Erythroblast (primary cell): ENCODE data around the gene PARD3.
A peak's percentile ranks its signal among the peaks of the same experiment; 100 is the strongest.

ENCODE experiments used
- DNase-seq, 2 experiments: peaks; one replicate each; lab custom pipeline; 2025; lab: John Stamatoyannopoulos, UW
- GATA1 ChIP-seq: IDR thresholded peaks from 2 replicates; pipeline ENCODE4 v1.6.1; 2011; ENCODE audit warnings: low read depth, mild to moderate bottlenecking, control low read depth, low read length, moderate library complexity
- POLR2A ChIP-seq: IDR thresholded peaks from 2 replicates; pipeline ENCODE4 v1.6.1; 2011; ENCODE audit warnings: mild to moderate bottlenecking, low read length

The PARD3 gene

DNA sequence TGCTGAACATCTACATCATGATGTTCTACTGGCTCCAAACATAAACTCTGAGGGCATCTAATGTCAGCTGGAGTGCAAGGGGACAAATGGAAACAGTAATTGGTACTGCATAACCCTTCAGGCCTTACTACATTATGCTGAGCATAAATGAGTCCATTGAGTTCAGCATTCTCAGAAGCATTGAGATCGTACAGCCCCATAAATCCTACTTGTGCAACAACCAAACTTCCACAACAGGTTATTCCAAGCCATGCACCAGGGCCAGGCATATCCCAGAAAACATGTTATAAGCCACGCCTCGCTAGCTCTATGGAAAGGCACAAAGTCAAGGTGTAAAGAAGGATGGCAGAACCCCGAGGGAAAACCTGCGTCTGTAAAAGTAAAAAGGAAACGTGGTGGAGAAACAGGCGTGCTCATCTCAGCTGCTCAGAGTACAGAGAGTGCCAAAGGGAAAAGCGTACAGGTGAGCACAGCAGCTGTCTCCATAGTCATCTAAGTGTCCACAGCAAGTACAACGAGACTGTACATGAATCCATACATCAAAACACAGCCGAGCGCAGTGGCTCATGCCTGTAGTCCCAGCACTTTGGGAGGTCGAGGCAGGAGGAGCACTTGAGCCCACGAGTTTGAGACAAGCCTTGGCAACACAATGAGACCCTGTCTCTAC is 124.6 kb downstream of the PARD3 start:
- TF ChIP-seq POLR2A (no peak), GATA1 (no peak)
- no peak for DNase-seq

DNA sequence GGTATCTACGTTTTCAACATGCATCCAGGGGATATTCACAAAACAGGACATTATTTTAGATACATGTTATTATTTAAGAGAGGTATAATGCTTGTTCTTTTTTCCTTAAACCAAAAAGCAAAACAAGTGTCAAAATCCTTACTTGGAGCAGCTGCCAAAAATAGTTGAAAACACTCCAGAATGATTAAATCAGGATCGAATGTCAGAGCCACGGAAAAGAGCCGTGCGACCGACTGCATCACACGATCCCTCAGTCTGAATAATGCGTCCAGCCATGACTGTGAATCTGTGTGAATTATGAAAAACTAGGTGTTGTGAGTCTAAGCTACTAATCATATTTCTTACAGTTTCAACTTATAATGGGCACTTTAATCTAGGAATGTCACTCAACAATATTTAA is 126.0 kb downstream of the PARD3 start:
- no peak for DNase-seq

DNA sequence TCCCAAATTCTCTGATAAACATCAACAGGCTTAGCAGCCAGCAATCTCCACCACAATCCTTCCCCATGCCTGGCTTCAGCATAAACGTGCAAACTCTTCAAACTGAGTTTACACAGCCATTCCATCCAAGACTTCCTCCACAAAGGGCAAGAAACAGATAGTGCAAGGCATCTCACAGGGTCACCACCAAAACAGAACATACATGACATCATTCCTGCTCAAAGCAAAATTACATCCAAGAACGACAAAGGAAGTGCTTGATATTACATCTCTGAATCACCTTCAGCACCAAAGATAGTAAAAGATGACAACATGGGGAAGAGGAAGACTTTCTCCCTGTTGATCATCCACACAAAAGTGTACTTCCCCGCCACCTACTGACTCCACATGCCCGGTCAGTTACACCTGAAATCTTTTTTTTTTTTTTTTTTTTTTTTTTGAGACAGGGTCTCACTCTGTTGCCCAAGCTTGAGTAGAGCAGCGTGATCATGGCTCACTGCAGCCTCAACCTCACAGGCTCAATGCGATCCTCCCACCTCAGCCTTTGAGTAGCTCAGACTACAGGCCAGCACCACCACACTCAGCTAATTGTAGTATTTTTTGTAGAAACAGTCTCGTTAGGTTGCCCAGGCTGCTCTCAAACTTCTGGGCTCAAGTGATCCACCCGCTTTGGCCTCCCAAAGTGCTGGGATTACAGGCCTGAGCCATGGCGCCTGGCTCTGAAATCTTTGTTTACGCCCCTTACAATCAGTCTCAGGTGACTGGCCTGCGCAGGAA is 127.5 kb downstream of the PARD3 start:
- TF ChIP-seq POLR2A: no peak
- no peak for TF ChIP-seq GATA1
- DNase-seq: no peak

More for the DNA sequence above, 126.0 kb downstream of the PARD3 start:
- no peak for TF ChIP-seq POLR2A
- no peak for TF ChIP-seq GATA1

DNA sequence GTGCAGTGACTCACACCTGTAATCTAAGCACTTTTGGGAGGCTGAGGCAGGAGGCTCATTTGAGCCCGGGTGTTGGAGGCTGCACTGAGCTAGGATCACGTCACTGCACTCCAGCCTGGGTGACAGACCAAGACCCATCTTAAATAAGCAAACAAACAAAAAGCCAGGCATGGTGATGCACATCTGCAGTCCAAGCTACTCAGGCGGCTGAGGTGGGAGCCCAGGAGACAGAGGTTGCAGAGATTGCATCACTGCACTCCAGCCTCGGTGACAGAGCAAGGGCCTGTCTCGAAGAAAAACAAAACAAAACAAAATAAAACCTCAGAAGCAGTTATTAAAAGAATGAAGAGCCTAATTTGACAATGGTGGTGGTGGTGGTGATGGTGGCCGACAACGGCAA is 132.5 kb downstream of the PARD3 start:
- no peak for DNase-seq
- TF ChIP-seq POLR2A: no peak
- TF ChIP-seq GATA1: no peak

DNA sequence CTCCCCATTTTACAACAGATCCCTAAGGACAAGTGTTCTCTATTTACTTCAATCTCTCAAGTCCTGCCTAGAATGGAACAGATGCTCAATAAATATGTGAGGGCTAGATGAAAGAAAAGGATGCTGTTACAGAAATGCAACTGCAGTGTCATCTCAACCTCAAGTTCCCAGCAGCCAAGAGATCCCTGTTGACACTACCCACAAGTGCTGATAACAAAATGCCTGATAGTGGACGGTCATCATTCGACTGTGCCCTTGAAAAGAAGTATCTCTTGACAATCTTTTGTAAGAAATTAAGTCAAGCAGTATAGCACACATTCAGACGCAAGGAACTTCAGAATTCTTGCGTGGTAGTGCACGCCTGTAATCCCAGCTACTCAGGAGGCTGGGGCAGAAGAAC is 133.2 kb downstream of the PARD3 start:
- DNase-seq: peak; percentile 6 to 39
- TF ChIP-seq POLR2A (no peak), GATA1 (no peak)

DNA sequence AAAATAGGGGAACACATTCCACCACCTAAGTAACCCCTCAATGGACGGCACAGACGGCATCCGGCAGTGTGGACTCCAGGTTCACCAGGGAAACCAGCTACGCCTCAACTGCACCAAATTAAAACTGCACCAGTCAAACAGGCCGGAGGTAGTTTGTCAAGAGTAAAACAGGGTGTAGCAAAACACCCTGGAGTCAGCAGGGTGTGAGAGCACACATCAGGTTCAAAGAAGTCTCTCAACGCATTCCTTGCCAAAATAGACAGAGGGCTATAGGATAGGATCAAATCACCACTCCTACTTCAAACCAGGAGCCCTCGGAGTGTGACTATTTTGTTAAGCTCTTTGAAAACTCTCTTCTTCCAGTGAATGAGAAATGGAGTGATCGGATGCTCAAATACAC is 135.9 kb downstream of the PARD3 start:
- DNase-seq: no peak
- no peak for TF ChIP-seq POLR2A
- no peak for TF ChIP-seq GATA1

DNA sequence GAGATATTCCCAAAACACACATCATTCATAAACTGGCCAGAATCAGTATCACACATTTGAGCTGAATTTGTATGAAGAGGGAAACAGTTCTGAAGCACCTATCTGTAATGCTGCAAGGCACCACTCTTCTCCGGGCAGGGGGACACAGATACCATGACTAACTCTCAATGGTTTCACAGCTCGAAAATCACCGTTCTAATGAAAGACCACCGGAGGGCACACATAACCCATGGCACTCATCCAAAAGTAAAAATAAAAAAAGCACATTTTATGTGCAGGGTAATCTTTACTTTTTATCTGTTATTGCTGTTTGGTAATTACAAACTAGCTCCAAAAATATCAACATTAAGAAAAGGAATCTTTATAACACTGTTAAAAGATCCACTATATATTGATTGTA is 137.5 kb downstream of the PARD3 start:
- DNase-seq: no peak
- no peak for TF ChIP-seq GATA1
- TF ChIP-seq POLR2A: no peak

DNA sequence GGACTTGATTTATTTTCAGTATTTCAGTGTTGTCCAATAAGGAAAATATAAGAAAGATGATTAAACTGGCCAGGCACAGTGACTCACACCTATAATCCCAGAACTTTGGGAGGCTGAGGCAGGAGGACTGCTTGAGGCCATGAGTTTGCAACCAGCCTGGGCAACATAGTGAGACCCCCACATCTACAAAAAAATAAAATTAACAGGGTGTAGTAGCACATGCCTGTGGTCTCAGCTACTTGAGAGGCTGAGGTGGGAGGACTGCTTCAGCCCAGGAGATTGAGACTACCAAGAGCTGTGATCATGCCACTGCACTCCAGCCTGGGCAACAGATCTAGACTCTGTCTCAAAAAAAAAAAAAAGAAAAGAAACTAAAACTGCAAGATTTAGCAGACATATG is 138.0 kb downstream of the PARD3 start:
- no peak for TF ChIP-seq POLR2A
- TF ChIP-seq GATA1: no peak

DNA sequence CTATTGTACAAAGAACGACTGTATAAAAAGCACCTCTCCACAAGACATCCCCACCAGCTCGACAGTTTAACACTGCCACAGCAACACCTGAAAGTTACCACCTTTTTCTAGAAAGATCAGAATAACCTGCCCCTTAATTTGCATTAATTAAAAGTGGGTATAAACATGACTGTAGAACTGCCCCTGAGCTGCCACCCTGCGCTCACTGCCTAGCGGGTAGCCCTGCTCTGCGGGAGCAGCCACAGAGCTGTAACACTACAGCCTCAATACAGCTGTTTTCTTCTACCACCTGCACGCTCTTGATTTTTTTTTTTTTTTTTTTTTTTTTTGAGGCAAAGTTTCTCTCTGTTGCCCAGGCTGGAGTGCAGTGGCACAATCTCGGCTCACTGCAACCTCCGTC is 140.9 kb downstream of the PARD3 start:
- TF ChIP-seq GATA1 (no peak), POLR2A (no peak)
- DNase-seq: no peak

More for the DNA sequence above, 138.0 kb downstream of the PARD3 start:
- DNase-seq: no peak

DNA sequence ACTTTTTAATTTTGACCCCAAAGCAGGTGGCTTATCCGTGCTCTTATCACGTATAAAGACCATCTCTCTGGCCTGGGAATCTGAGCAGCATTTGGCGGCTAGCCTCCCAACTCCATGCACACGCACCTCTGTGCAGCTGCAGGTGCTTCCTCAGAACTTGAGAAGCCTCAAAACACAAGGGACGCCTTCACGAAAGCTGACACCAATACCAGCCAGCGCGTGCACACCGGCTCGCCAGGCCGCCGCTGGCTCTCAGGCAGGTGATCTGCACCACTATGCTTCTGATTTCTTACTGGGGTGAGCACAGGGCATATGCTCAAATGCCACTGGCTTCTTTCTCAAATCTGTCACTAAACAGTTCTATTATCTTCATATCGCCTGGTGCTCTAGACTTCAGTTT is 145.0 kb downstream of the PARD3 start:
- no peak for DNase-seq
- TF ChIP-seq POLR2A (no peak), GATA1 (no peak)

DNA sequence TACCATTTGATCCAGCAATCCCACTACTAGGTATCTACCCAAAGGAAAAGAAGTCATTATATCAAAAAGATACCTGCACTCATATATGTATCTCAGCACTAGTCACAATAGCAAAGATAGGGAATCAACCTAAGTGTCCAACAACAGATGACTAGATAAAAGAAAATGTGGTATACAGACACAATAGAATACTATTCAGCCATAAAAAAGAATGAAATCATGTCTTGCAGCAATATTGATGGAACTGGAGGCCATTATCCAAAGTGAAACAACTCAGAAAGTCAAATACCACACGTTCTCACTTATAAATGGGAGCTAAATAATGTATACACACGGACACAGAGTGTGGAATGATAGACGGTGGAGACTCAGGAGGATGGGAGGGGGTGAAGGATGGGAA is 146.0 kb downstream of the PARD3 start:
- TF ChIP-seq POLR2A (no peak), GATA1 (no peak)
- no peak for DNase-seq

DNA sequence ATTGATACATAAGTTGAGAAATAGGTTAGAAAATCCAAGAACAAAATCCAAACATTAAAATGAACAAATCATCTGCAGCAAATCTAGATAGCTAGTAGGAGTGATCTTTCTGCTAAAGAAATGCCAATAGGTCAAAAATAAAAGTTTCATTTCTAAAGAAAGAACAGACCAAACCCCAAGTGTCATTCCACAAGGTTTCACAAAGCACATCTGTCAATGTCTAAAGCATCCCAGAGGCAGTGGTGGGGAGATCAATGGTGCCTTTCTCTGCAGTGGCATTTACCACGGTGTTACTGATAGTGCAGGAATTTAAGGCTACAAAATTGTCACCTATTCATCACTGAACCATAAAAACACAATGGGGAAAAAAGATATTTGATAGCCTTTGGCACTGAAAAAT is 147.9 kb downstream of the PARD3 start:
- TF ChIP-seq POLR2A (no peak), GATA1 (no peak)
- no peak for DNase-seq

DNA sequence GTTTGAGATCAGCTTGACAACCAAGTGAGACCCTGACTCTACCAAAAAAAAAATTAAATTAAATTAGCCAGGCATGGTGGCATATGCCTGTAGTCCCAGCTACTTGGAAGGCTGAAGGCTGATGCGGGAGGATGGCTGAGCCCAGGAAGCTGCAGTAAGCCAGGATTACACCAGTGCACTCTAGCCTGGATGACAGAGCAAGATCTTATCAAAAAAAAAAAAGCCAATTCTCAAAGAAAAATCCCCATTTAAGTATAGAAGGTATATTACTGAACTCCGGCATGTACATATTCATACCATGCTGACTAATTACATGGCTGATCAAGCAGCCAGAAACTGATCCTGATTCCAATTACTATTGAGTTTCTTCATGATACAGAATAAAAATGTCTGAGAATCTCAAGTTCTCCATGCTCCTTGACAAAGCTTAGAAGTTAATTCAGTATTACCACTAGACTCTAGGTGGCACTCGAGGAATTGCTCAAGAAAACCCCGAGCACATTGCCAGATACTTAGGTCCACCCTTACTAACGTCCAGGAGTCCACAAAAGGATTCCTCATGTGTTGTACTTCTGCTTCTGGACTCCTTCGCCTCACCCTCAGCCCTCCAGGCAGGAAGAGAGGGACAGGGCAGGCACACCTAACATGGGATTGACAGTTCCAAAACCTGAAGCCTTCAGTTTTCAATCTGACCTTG is 148.9 kb downstream of the PARD3 start:
- TF ChIP-seq GATA1: no peak
- no peak for TF ChIP-seq POLR2A
- DNase-seq: peak; percentile 66 to 74

DNA sequence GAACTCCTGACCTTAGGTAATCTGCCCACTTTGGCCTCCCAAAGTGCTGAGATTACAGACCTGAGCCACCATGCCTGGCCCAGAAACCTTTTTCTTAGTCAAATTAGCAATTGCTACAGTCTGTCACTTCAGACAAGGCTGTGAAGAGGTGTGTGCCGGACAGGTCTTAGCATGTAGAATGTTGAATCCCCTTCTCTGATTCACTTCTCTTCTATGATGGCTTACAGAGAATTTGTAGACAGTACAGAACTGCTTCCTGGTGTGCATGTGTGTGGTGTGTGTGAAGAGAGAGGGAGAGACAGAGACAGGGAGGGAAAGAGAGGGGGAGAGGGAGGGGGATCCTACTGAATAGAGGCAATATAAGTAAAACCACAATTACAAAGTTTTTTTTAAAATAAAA is 150.4 kb downstream of the PARD3 start:
- no peak for DNase-seq
- TF ChIP-seq GATA1: no peak
- no peak for TF ChIP-seq POLR2A

DNA sequence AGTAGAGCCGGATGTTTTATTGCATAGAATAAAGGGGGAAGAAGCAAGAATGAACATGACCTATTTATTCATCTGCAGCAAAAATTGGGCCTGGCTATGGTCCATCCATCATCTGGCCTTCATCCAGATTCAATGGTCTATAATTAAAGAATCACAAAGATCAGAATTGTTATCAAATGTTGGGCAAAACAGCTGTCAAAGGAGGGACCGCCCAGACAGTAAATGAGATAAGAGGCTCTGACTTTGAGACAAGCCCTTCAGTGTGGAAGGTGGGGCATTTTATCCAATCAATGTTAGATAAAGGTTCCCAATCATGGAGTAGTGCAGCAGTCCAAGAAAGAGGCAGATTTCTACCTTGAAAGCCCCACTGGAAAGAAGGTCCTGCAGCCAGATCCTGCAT is 153.5 kb downstream of the PARD3 start:
- peak in 1 of 2 experiments; percentile 33 for DNase-seq

DNA sequence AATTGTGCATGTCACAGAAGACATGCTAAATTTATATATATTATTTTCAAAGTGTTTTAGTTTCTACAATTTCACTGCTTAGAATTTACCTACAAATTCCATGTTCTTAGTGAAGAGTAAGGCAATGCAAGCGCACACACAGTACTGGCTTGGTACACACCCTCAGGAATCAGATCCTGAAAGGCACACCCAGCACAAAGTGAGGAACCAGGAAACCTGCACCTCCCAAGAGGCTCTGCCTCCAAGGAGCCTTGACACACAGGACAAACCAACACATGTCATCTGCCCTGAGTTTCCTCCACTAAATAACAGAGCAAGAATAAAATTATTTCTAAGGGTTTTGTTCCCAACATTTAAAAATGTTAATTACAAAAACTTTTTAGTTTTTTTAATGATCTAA is 156.2 kb downstream of the PARD3 start:
- TF ChIP-seq GATA1 (no peak), POLR2A (no peak)
- DNase-seq: no peak

More for the DNA sequence above, 153.5 kb downstream of the PARD3 start:
- no peak for TF ChIP-seq GATA1
- no peak for TF ChIP-seq POLR2A
